GM12878 (cell line): ENCODE measurements around the gene TPK1. TPM values are rescaled to one million over a fixed set of nuclear protein-coding genes. Genes with fewer than 3 reads are reported as not detected.

Source experiments
- ATAC-seq: fragments of 200-7000 bp; cut with Tn5 transposase; 3 replicates; pipeline ENCODE4 v1.9.1; 2020; ENCODE audit warnings: mild to moderate bottlenecking, moderate library complexity
- BruUV-seq: library from RNA; stranded (reverse); fragments of 400-500 nt; replicated peaks from 2 replicates; lab custom pipeline; 2021; lab: Mats Ljungman, UMichigan
- CTCF ChIA-PET: fragments of 300-600 bp; sonication (Branson Sonifier 250); formaldehyde crosslinking; extraction: SDS; loops from one replicate; lab custom pipeline; 2021; ENCODE audit warnings: inconsistent platforms; lab: Yijun Ruan, JAX
- POLR2A ChIA-PET: fragments of 350-600 bp; formaldehyde crosslinking; extraction: SDS; loops from one replicate; lab custom pipeline; 2021; ENCODE audit warnings: inconsistent platforms; lab: Charles Lee
- RAD21 ChIA-PET: fragments of 300-600 bp; sonication (Branson Sonifier 250); formaldehyde crosslinking; loops from one replicate; lab custom pipeline; 2023; ENCODE audit warnings: antibody characterized with exemption; ENCODE audit not compliant: unreplicated experiment; lab: Charles Lee
- SMC1A ChIA-PET: fragments of 300-600 bp; sonication (Branson Sonifier 250); formaldehyde crosslinking; loops from one replicate; lab custom pipeline; 2023; ENCODE audit not compliant: unreplicated experiment, uncharacterized antibody; lab: Charles Lee
- DNase-seq: peaks from one replicate; pipeline ENCODE4 v3.0.0-alpha.2; 2011; ENCODE audit warnings: low read depth, low spot score
- FAIRE-seq: peaks from 3 replicates; lab custom pipeline; 2011; peaks lifted over from hg19 to GRCh38; lab: Jason Lieb, UNC
- H2AFZ ChIP-seq: 2 replicates; pipeline ENCODE4 v1.6.0; 2011; ENCODE audit warnings: low read depth, low read length, control low read depth; ENCODE audit not compliant: control insufficient read depth
- H3K27ac ChIP-seq: 2 replicates; pipeline ENCODE4 v1.5.1; 2011; ENCODE audit warnings: control low read depth; ENCODE audit not compliant: control insufficient read depth, insufficient read depth
- H3K27me3 ChIP-seq, 2 experiments: replicated peaks in 1 of 2; 2 replicates each; pipeline versions ENCODE4 v1.6.0 to v1.6.1; 2011; ENCODE audit warnings: low read length in 1 of 2; ENCODE audit not compliant: control insufficient read depth in 2 of 2, insufficient read depth in 2 of 2
- H3K36me3 ChIP-seq, 2 experiments: 2 replicates each; pipeline ENCODE4 v1.5.1; 2011; ENCODE audit warnings: low read length in 1 of 2; ENCODE audit not compliant: control insufficient read depth in 2 of 2, insufficient read depth in 2 of 2
- H3K4me1 ChIP-seq: 2 replicates; pipeline ENCODE4 v1.6.1; 2011; ENCODE audit warnings: mild to moderate bottlenecking, low read length, moderate library complexity, mixed read lengths; ENCODE audit not compliant: control insufficient read depth, insufficient read depth
- H3K4me2 ChIP-seq: 2 replicates; pipeline ENCODE4 v1.6.0; 2011; ENCODE audit warnings: control low read depth; ENCODE audit not compliant: control insufficient read depth, insufficient read depth
- H3K4me3 ChIP-seq: fragments of 200-600 bp; sonication (generic); 2 replicates; pipeline ENCODE4 v1.5.1; 2016
- H3K79me2 ChIP-seq: 2 replicates; pipeline ENCODE4 v1.6.0; 2011; ENCODE audit warnings: low read length; ENCODE audit not compliant: control insufficient read depth, insufficient read depth
- H3K9ac ChIP-seq: 2 replicates; pipeline ENCODE4 v1.8.0; 2011; ENCODE audit warnings: low read length, control low read depth, mixed read lengths; ENCODE audit not compliant: control insufficient read depth, insufficient read depth
- H3K9me3 ChIP-seq: replicated peaks from 3 replicates; pipeline ENCODE4 v1.5.1; 2011; ENCODE audit warnings: mild to moderate bottlenecking, low read length; ENCODE audit not compliant: control insufficient read depth, insufficient read depth
- H4K20me1 ChIP-seq: 2 replicates; pipeline ENCODE4 v1.6.0; 2011; ENCODE audit not compliant: control insufficient read depth, insufficient read depth
- ASH2L ChIP-seq: fragments of 300-600, 200-600 bp; sonication (generic); IDR thresholded peaks from 2 replicates; pipeline ENCODE4 v1.6.1; 2017; ENCODE audit warnings: low read depth, mild to moderate bottlenecking, borderline replicate concordance
- BCL11A ChIP-seq: IDR thresholded peaks from 2 replicates; pipeline ENCODE4 v1.6.1; 2011; ENCODE audit warnings: low read depth, low read length
- CBX3 ChIP-seq: fragments of 200-600 bp; sonication (generic); IDR thresholded peaks from 2 replicates; pipeline ENCODE4 v1.6.1; 2016; ENCODE audit warnings: low read depth, borderline replicate concordance
- CBX5 ChIP-seq: sonication (generic); IDR thresholded peaks from 2 replicates; pipeline ENCODE4 v1.6.1; 2016; ENCODE audit warnings: low read depth, moderate library complexity, mild to moderate bottlenecking, inconsistent platforms
- IRF4 ChIP-seq: IDR thresholded peaks from 2 replicates; pipeline ENCODE4 v1.6.1; 2011; ENCODE audit warnings: low read depth, low read length
- NFXL1 ChIP-seq: fragments of 450-650 bp; IDR thresholded peaks from 2 replicates; pipeline ENCODE4 v1.6.1; 2017; ENCODE audit warnings: antibody characterized with exemption, mild to moderate bottlenecking, borderline replicate concordance
- NFYB ChIP-seq: IDR thresholded peaks from 2 replicates; pipeline ENCODE4 v1.6.1; 2011; ENCODE audit warnings: low read depth, mild to moderate bottlenecking, low read length, improper control_type of control experiment, moderate library complexity; ENCODE audit not compliant: insufficient read depth
- RUNX3 ChIP-seq: IDR thresholded peaks from 2 replicates; pipeline ENCODE4 v1.6.1; 2012; ENCODE audit warnings: low read length, inconsistent platforms
- SMAD5 ChIP-seq: IDR thresholded peaks from 2 replicates; pipeline ENCODE4 v1.6.1; 2016; ENCODE audit warnings: antibody characterized with exemption, low read depth
- SREBF1 ChIP-seq: IDR thresholded peaks from 2 replicates; pipeline ENCODE4 v1.6.1; 2012; ENCODE audit warnings: mild to moderate bottlenecking, low read length
- YBX1 ChIP-seq: fragments of 450-650 bp; IDR thresholded peaks from 2 replicates; pipeline ENCODE4 v1.6.1; 2016; ENCODE audit warnings: antibody characterized with exemption
- YY1 ChIP-seq: IDR thresholded peaks from 2 replicates; pipeline ENCODE4 v1.6.1; 2011; ENCODE audit warnings: low read depth, mild to moderate bottlenecking, low read length
- ZNF622 ChIP-seq: fragments of 450-650 bp; IDR thresholded peaks from 2 replicates; pipeline ENCODE4 v1.6.1; 2017; ENCODE audit warnings: mild to moderate bottlenecking, inconsistent platforms
- WGBS: methylation state at CpG from one replicate; pipeline ENCODE4 v1.1.6; 2016; ENCODE audit warnings: low lambda C conversion rate; ENCODE audit not compliant: insufficient replicate concordance, insufficient coverage; ENCODE audit errors: missing lambda C conversion rate; 5-methylcytosine and 5-hydroxymethylcytosine counted together
- in situ Hi-C: fragments of 300-500 bp; cut with MboI; formaldehyde crosslinking; loops from 9 replicates; pipeline ENCODE4 v1.14.3; 2018; ENCODE audit warnings: mixed read lengths
- intact Hi-C: fragments of 100-400 bp; cut with micrococcal nuclease; formaldehyde crosslinking; loops from one replicate; pipeline ENCODE4 v1.14.2; 2022; ENCODE audit not compliant: unreplicated experiment
- polyA plus RNA-seq, 11 experiments: library from polyadenylated mRNA; depleted of rRNA in 4 of 11; unstranded in 6 of 11; stranded (reverse) in 5 of 11; fragments of >200 nt; fragmentation: Nextera tagmentation in 4 of 11; fragmentation: Illumina TruSeq in 1 of 11; extraction: Ambion mirVana in 4 of 11; extraction: Trizol in 1 of 11; gene quantifications; 1 replicate in 1 of 11; 2 replicates in 10 of 11; pipeline versions ENCODE4 v1.2.1 to v1.2.3, GENCODE V29; 2011 to 2016; ENCODE audit warnings: inconsistent platforms in 2 of 11, missing spikeins in 2 of 11, low read depth in 1 of 11
- total RNA-seq, 4 experiments: library from RNA; depleted of rRNA in 3 of 4; stranded (reverse); fragments of >200 nt in 3 of 4; fragmentation: Illumina TruSeq in 1 of 4; extraction: Trizol in 1 of 4; gene quantifications; 2 replicates each; pipeline versions ENCODE4 v1.2.1 to v1.2.3, GENCODE V29; 2013 to 2021

TPK1 gene
- total and polyA plus RNA-seq, 10 of the 15 experiments (the other 5 are each of a cell fraction or from before 2014, with no cell fraction given) = 7.1 to 19.0 (median 9.3) TPM

DNA sequence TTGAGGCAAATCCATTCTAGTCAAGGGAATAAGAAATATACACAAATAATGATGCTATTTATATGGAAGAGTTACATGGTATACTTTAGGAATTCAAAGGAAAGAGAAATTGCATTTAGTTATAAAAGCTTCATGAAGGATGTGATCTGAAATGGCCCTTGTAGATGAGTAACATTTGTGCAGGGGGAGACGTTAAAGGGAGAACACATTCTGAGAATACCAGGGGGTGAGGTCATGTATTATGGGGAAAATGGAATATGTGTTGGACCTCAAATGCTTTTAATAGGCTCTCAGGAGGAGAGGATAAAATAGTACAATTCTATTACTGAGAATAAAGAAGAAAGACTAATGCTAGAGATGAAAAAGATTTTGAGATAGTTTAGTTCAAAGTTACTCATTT, 309.9 kb downstream of the TPK1 start:
- CTCF ChIA-PET = no interaction called here
- Histone ChIP-seq H3K27ac (no peak overlapping the region), H3K4me1 (peaks cover 10% of the 10 kb centered on the region; the same call in 1 of the 2 replicates), H3K9ac (no peak overlapping the region), H2AFZ (no peak overlapping the region), H3K79me2 (no peaks in the 10 kb centered on the region), H3K4me3 (no peak overlapping the region), H3K9me3 (no peaks in the 10 kb centered on the region), H3K36me3 (no peaks in the 10 kb centered on the region), H3K4me2 (no peak overlapping the region), H3K27me3 (no peaks in the 10 kb centered on the region), H4K20me1 (no peaks in the 10 kb centered on the region)
- TF ChIP-seq SMAD5 (no peak), RUNX3 (no peak), CBX5 (no peak), ZNF622 (no peak), NFYB (no peak), ASH2L (no peak), IRF4 (no peak), YBX1 (no peak), CBX3 (no peak), SREBF1 (no peak)
- intact Hi-C loops = no loop called here
- in situ Hi-C loops = no loop called here
- POLR2A ChIA-PET = no interaction called here
- 56% methylated on average over 1 of the region's 1 CpG for WGBS
- FAIRE-seq (no peak), DNase-seq (no peak), ATAC-seq (no peak)
- RAD21 ChIA-PET = no interaction called here
- SMC1A ChIA-PET = no interaction called here
- BruUV-seq = no TSS peak

DNA sequence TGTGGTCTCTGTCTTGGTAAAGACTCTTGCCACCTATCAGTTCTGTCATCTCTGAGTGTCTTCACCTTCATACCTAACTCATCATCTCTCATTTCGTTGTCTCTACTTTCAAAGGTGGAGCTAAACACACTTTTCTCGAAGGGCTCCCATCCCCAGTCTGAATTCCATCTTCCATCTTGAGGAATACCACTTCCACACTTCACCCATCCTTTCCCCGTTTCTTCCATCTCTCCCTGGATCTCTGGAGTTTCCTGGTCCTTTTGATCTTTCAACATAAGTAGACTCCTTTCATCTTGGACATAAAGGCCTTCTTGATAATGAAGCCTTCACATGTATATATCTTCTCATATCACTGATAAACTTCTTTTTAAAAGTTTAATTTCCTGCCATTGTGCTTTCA, 311.6 kb downstream of the TPK1 start:
- H3K27me3 ChIP-seq = no peaks in the 10 kb centered on the region
- 29% methylated on average over 3 of the region's 3 CpGs for whole genome bisulfite sequencing
- ChIA-PET POLR2A (no interaction called here), SMC1A (no interaction called here), CTCF (no interaction called here), RAD21 (no interaction called here)
- ATAC-seq = no peak
- H3K36me3 ChIP-seq = no peaks in the 10 kb centered on the region
- H3K4me3 ChIP-seq = no peak overlapping the region
- no peak overlapping the region for H2AFZ ChIP-seq
- BruUV-seq = no TSS peak
- no peak for FAIRE-seq
- H3K4me1 ChIP-seq = 0 out of 2 replicates have a peak, but pooled peaks cover 3% of the 10 kb centered on the region
- DNase-seq = no peak
- no peaks in the 10 kb centered on the region for H3K9me3 ChIP-seq
- no peaks in the 10 kb centered on the region for H4K20me1 ChIP-seq
- no peak overlapping the region for H3K4me2 ChIP-seq
- H3K27ac ChIP-seq = no peak overlapping the region
- intact Hi-C loops = no loop called here
- in situ Hi-C loops = no loop called here
- H3K9ac ChIP-seq = no peak overlapping the region
- no peaks in the 10 kb centered on the region for H3K79me2 ChIP-seq
- TF ChIP-seq YY1 = no peak
- no peak for TF ChIP-seq BCL11A
- no peak for TF ChIP-seq RUNX3
- TF ChIP-seq NFXL1 = no peak
- TF ChIP-seq, all 136 proteins: peak for 0
